Hepatocyte (in vitro differentiated cells): Measurements from ENCODE around the gene PLEKHG3. TPM values are rescaled to one million over a fixed set of nuclear protein-coding genes. Genes with fewer than 3 reads are reported as not detected.

Source experiments
- DNase-seq: peaks from one replicate; pipeline ENCODE4 v3.0.0-alpha.2; 2016; ENCODE audit warnings: low spot score
- H2AFZ ChIP-seq: fragments of 200-600 bp; sonication (generic); 2 replicates; pipeline ENCODE4 v1.6.0; 2016; ENCODE audit warnings: antibody characterized with exemption, mild to moderate bottlenecking
- H3K27ac ChIP-seq: fragments of 200-600 bp; sonication (generic); 2 replicates; pipeline ENCODE4 v1.5.1; 2016; ENCODE audit warnings: mild to moderate bottlenecking
- H3K27me3 ChIP-seq: fragments of 200-600 bp; sonication (generic); 2 replicates; pipeline ENCODE4 v1.6.1; 2016
- H3K36me3 ChIP-seq: fragments of 200-600 bp; sonication (generic); replicated peaks from 2 replicates; pipeline ENCODE4 v1.5.1; 2016; ENCODE audit warnings: low read depth; ENCODE audit not compliant: insufficient read depth
- H3K4me1 ChIP-seq: fragments of 200-600 bp; sonication (generic); 2 replicates; pipeline ENCODE4 v1.5.1; 2016; ENCODE audit warnings: mild to moderate bottlenecking, moderate library complexity; ENCODE audit not compliant: insufficient read depth
- H3K4me2 ChIP-seq: fragments of 200-600 bp; sonication (generic); 2 replicates; pipeline ENCODE4 v1.6.0; 2016
- H3K4me3 ChIP-seq: fragments of 200-600 bp; sonication (generic); 2 replicates; pipeline ENCODE4 v1.5.1; 2016; ENCODE audit warnings: mild to moderate bottlenecking
- H3K79me2 ChIP-seq: fragments of 200-600 bp; sonication (generic); 2 replicates; pipeline ENCODE4 v1.6.0; 2017; ENCODE audit warnings: mild to moderate bottlenecking
- H3K9me2 ChIP-seq: fragments of 200-600 bp; sonication (generic); replicated peaks from 2 replicates; pipeline ENCODE4 v1.6.0; 2017; ENCODE audit warnings: mild to moderate bottlenecking; ENCODE audit not compliant: insufficient read depth
- H3K9me3 ChIP-seq: fragments of 200-600 bp; sonication (generic); 2 replicates; pipeline ENCODE4 v1.5.1; 2016; ENCODE audit warnings: low read depth, mild to moderate bottlenecking
- H4K20me1 ChIP-seq: fragments of 200-600 bp; sonication (generic); 2 replicates; pipeline ENCODE4 v1.6.0; 2016; ENCODE audit warnings: mild to moderate bottlenecking; ENCODE audit not compliant: insufficient read depth, poor library complexity, severe bottlenecking
- CTCF ChIP-seq: fragments of 200-600 bp; sonication (generic); IDR thresholded peaks from 2 replicates; pipeline ENCODE4 v1.5.1; 2016; ENCODE audit warnings: antibody characterized with exemption, mild to moderate bottlenecking; ENCODE audit not compliant: poor library complexity
- EZH2 ChIP-seq: fragments of 200-600 bp; sonication (generic); IDR thresholded peaks from 2 replicates; pipeline ENCODE4 v1.6.1; 2016; ENCODE audit warnings: antibody characterized with exemption, mild to moderate bottlenecking, borderline replicate concordance
- EZH2phosphoT487 ChIP-seq: fragments of 200-600 bp; sonication (generic); IDR thresholded peaks from one replicate; pipeline ENCODE4 v1.6.1; 2018; ENCODE audit warnings: antibody characterized with exemption, mild to moderate bottlenecking, low read depth, moderate library complexity; ENCODE audit not compliant: unreplicated experiment, severe bottlenecking
- WGBS: methylation state at CpG from one replicate; pipeline ENCODE4 v1.1.6; 2016; ENCODE audit warnings: low lambda C conversion rate; ENCODE audit errors: missing lambda C conversion rate; 5-methylcytosine and 5-hydroxymethylcytosine counted together
- polyA plus RNA-seq: library from polyadenylated mRNA; unstranded; fragments of >200 nt; fragmentation: Nextera tagmentation; extraction: Ambion mirVana; gene quantifications from 2 replicates; pipeline ENCODE4 v1.2.1, GENCODE V29; 2016
- total RNA-seq: library from RNA; depleted of rRNA; stranded (reverse); fragments of >200 nt; gene quantifications from 2 replicates; pipeline ENCODE4 v1.2.3, GENCODE V29; 2014

Gene PLEKHG3
- total and polyA plus RNA-seq, 2 experiments from 2014 or later, result 42.7 to 54.2 TPM

GRCh38 chr14:64713677-64714076 lies 9.5 kb downstream of the PLEKHG3 start:
- DNase-seq, result no peak
- no peaks in the 10 kb centered on the region for H3K27me3 ChIP-seq
- H3K4me1 ChIP-seq, result peaks cover 40% of the 10 kb centered on the region
- no peak overlapping the region for H3K27ac ChIP-seq
- no peaks in the 10 kb centered on the region for H3K9me2 ChIP-seq
- TF ChIP-seq CTCF (no peak), EZH2 (no peak), EZH2phosphoT487 (no peak)
- no peaks in the 10 kb centered on the region for H3K36me3 ChIP-seq
- no peak overlapping the region for H3K4me2 ChIP-seq
- no peak overlapping the region for H2AFZ ChIP-seq
- no peak overlapping the region for H3K4me3 ChIP-seq
- peaks cover 98% of the 10 kb centered on the region for H3K79me2 ChIP-seq
- no peaks in the 10 kb centered on the region for H3K9me3 ChIP-seq
- H4K20me1 ChIP-seq, result peaks cover 16% of the 10 kb centered on the region

GRCh38 chr14:64714432-64715025 lies 10.3 kb downstream of the PLEKHG3 start:
- TF ChIP-seq CTCF (no peak), EZH2 (no peak), EZH2phosphoT487 (no peak)

GRCh38 chr14:64715146-64715627 lies 11.0 kb downstream of the PLEKHG3 start:
- no peak for DNase-seq
- 63% methylated on average over 4 of the region's 4 CpGs for WGBS
- H2AFZ ChIP-seq, result no peak overlapping the region
- peaks cover 98% of the 10 kb centered on the region for H3K79me2 ChIP-seq
- H3K27ac ChIP-seq, result peak overlapping the region; percentile 94
- H4K20me1 ChIP-seq, result peaks cover 6% of the 10 kb centered on the region
- H3K4me2 ChIP-seq, result peak overlapping the region; percentile 76
- H3K9me2 ChIP-seq, result no peaks in the 10 kb centered on the region
- peaks cover 48% of the 10 kb centered on the region for H3K4me1 ChIP-seq
- TF ChIP-seq EZH2phosphoT487 (no peak), EZH2 (no peak), CTCF (no peak)
- H3K27me3 ChIP-seq, result no peaks in the 10 kb centered on the region
- no peaks in the 10 kb centered on the region for H3K36me3 ChIP-seq
- no peaks in the 10 kb centered on the region for H3K9me3 ChIP-seq
- H3K4me3 ChIP-seq, result no peak overlapping the region

More at GRCh38 chr14:64714432-64715025, 10.3 kb downstream of the PLEKHG3 start:
- no peak for DNase-seq
- no peaks in the 10 kb centered on the region for H3K9me3 ChIP-seq
- no peaks in the 10 kb centered on the region for H3K27me3 ChIP-seq
- H3K4me1 ChIP-seq, result peaks cover 42% of the 10 kb centered on the region
- no peak overlapping the region for H2AFZ ChIP-seq
- no peak overlapping the region for H3K4me2 ChIP-seq
- H3K36me3 ChIP-seq, result no peaks in the 10 kb centered on the region
- no peaks in the 10 kb centered on the region for H3K9me2 ChIP-seq
- peaks cover 11% of the 10 kb centered on the region for H4K20me1 ChIP-seq
- 91% methylated on average over 5 of the region's 5 CpGs for WGBS
- no peak overlapping the region for H3K4me3 ChIP-seq
- peak overlapping the region; percentile 94 for H3K27ac ChIP-seq
- peaks cover 98% of the 10 kb centered on the region for H3K79me2 ChIP-seq
